Measurements from ENCODE around the gene ITM2C.

Gene ITM2C

GRCh38 chr2:230888824-230889400 lies 24.2 kb downstream of the ITM2C start:
- Histone ChIP-seq H3K9ac (ENCODE audit: low read length) (no peak overlapping the region), H3K79me2 (ENCODE audit: insufficient read depth, low read length) (no peaks in the 10 kb centered on the region), H3K4me3 (ENCODE audit: low read depth, low read length, poor library complexity, severe bottlenecking) (no peak overlapping the region), H4K20me1 (ENCODE audit: insufficient read depth, low read length) (no peaks in the 10 kb centered on the region), H2AFZ (ENCODE audit: low read length) (no peak overlapping the region), H3K4me1 (ENCODE audit: insufficient read depth, low read length, severe bottlenecking) (peaks cover 15% of the 10 kb centered on the region), H3K36me3 (ENCODE audit: insufficient read depth, low read length) (no peaks in the 10 kb centered on the region), H3K9me2 (ENCODE audit: low read depth, low read length) (no peaks in the 10 kb centered on the region), H3K27ac (ENCODE audit: low read depth, low read length, poor library complexity, severe bottlenecking) (no peak overlapping the region), H3K4me2 (ENCODE audit: low read length) (no peak overlapping the region), H3K9me3 (ENCODE audit: low read length) (no peaks in the 10 kb centered on the region), H3K27me3 (ENCODE audit: insufficient read depth, low read length) (peaks cover 13% of the 10 kb centered on the region; the same call in 1 of the 2 replicates), H3F3A (ENCODE audit: insufficient read depth, low read length) (no peaks in the 10 kb centered on the region)
- no peak for TF ChIP-seq CTCF (IDR thresholded peaks at IDR 0.05; ENCODE audit: low read length)
- TF ChIP-seq EZH2 (IDR thresholded peaks at IDR 0.05; ENCODE audit: borderline replicate concordance, low read length) = no peak

GRCh38 chr2:230889911-230890601 lies 25.3 kb downstream of the ITM2C start:
- no peak overlapping the region for H3K4me2 ChIP-seq (ENCODE audit: low read length)
- H3K36me3 ChIP-seq (ENCODE audit: insufficient read depth, low read length) = no peaks in the 10 kb centered on the region
- no peaks in the 10 kb centered on the region for H3F3A ChIP-seq (ENCODE audit: insufficient read depth, low read length)
- no peaks in the 10 kb centered on the region for H4K20me1 ChIP-seq (ENCODE audit: insufficient read depth, low read length)
- H3K27ac ChIP-seq (ENCODE audit: low read depth, low read length, poor library complexity, severe bottlenecking) = no peak overlapping the region
- peaks cover 15% of the 10 kb centered on the region; the same call in 1 of the 2 replicates for H3K27me3 ChIP-seq (ENCODE audit: insufficient read depth, low read length)
- no peak overlapping the region for H3K4me3 ChIP-seq (ENCODE audit: low read depth, low read length, poor library complexity, severe bottlenecking)
- no peaks in the 10 kb centered on the region for H3K9me3 ChIP-seq (ENCODE audit: low read length)
- H3K4me1 ChIP-seq (ENCODE audit: insufficient read depth, low read length, severe bottlenecking) = peaks cover 18% of the 10 kb centered on the region
- TF ChIP-seq CTCF (IDR thresholded peaks at IDR 0.05; ENCODE audit: low read length) = no peak
- TF ChIP-seq EZH2 (IDR thresholded peaks at IDR 0.05; ENCODE audit: borderline replicate concordance, low read length) = no peak
- H3K9ac ChIP-seq (ENCODE audit: low read length) = no peak overlapping the region
- H3K9me2 ChIP-seq (ENCODE audit: low read depth, low read length) = no peaks in the 10 kb centered on the region
- no peak overlapping the region for H2AFZ ChIP-seq (ENCODE audit: low read length)
- H3K79me2 ChIP-seq (ENCODE audit: insufficient read depth, low read length) = no peaks in the 10 kb centered on the region

- Histone ChIP-seq H2AFZ (ENCODE audit: low read length) (no peak overlapping the region), H3K79me2 (ENCODE audit: insufficient read depth, low read length) (no peaks in the 10 kb centered on the region), H3K27ac (ENCODE audit: low read depth, low read length, poor library complexity, severe bottlenecking) (no peak overlapping the region), H3K27me3 (ENCODE audit: insufficient read depth, low read length) (peaks cover 15% of the 10 kb centered on the region; the same call in 1 of the 2 replicates), H3K9ac (ENCODE audit: low read length) (no peak overlapping the region), H4K20me1 (ENCODE audit: insufficient read depth, low read length) (no peaks in the 10 kb centered on the region), H3K9me3 (ENCODE audit: low read length) (no peaks in the 10 kb centered on the region), H3K4me2 (ENCODE audit: low read length) (no peak overlapping the region), H3K9me2 (ENCODE audit: low read depth, low read length) (no peaks in the 10 kb centered on the region), H3K36me3 (ENCODE audit: insufficient read depth, low read length) (no peaks in the 10 kb centered on the region), H3K4me3 (ENCODE audit: low read depth, low read length, poor library complexity, severe bottlenecking) (no peak overlapping the region), H3K4me1 (ENCODE audit: insufficient read depth, low read length, severe bottlenecking) (peaks cover 15% of the 10 kb centered on the region), H3F3A (ENCODE audit: insufficient read depth, low read length) (no peaks in the 10 kb centered on the region)
- no peak for TF ChIP-seq EZH2 (IDR thresholded peaks at IDR 0.05; ENCODE audit: borderline replicate concordance, low read length)
- TF ChIP-seq CTCF (IDR thresholded peaks at IDR 0.05; ENCODE audit: low read length) = no peak
These were observed 25.9 kb downstream of the ITM2C start for GRCh38 chr2:230890646-230891045.

All from OCI-LY1 (cell line).